AG08395 (cell line): ENCODE measurements around the gene NAP1L1.

Source experiments
- DNase-seq: peaks from one replicate; pipeline ENCODE4 v3.0.0; 2012; ENCODE audit warnings: mixed read lengths, low spot score

NAP1L1 gene, protein sequence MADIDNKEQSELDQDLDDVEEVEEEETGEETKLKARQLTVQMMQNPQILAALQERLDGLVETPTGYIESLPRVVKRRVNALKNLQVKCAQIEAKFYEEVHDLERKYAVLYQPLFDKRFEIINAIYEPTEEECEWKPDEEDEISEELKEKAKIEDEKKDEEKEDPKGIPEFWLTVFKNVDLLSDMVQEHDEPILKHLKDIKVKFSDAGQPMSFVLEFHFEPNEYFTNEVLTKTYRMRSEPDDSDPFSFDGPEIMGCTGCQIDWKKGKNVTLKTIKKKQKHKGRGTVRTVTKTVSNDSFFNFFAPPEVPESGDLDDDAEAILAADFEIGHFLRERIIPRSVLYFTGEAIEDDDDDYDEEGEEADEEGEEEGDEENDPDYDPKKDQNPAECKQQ

DNA sequence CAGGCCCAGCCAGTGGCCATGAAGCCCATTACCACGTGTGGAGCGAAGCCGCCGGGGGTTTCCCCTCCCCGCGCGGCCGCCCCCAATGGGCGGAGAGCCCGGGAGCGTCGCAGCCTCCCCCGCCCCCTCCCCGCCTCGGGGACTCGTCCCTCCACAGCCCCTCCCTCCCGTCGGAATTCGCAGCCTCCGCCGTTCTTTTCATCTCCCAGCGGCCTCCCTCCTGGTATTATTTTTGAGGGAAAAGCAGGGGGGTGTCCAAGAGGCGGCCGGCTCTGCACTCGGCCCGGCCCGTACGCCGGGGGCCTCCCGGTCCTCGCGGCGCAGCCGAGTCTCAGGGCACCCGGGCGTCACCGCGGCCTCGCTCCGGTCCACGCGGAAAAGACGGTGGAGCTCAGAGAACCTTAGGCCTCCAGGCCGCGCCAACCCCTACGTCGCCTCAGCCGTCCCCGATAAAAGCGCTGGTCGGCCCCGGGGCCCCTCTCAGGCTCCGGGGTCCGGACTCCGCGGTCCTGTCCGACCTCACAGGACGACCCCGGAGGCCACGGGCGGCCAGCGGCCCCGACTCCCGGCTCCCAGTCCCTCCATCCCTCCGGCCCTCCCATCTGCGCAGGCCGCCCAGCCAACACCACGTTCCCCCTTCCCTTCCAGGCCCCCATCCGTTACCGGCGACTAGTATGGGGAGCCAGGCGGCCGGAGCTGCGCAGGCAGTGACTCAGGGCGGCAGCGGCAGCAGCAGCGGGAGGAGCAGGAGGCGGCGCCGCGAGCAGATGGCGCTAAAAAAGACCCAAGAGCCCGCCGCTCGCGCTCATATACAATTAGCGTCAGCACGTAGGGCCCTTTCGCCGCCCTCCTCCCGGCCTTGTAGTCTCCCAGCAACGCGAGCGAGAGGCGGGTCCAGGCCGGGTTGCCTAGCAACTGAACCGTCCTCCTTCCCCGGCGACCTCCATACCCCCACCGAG, at the start of gene NAP1L1:
TSS of gene NAP1L1 (minus strand) at position 782 of the 959 bp plus-strand sequence. CDS start 10,466 bp downstream, outside the sequence.
- DNase-seq: peak; percentile 97

DNA sequence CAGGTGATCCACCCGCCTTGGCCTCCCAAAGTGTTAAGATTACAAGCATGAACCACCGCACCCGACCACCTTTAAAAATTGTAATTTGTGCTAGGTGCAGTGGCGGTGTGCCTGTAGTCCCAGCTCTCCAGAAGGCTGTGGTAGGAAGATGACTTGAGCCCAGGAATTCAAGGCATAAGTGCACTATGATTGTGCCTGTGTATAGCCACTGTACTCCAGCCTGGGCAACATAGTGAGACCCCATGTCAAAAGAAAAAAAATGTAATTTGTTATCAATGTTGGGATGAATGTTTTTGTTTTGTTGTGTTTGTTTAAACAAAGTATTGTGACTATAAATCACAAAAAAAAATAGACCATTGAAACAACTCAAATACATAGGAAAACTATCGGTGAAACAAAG, 43.1 kb upstream of the NAP1L1 start:
- DNase-seq: no peak

DNA sequence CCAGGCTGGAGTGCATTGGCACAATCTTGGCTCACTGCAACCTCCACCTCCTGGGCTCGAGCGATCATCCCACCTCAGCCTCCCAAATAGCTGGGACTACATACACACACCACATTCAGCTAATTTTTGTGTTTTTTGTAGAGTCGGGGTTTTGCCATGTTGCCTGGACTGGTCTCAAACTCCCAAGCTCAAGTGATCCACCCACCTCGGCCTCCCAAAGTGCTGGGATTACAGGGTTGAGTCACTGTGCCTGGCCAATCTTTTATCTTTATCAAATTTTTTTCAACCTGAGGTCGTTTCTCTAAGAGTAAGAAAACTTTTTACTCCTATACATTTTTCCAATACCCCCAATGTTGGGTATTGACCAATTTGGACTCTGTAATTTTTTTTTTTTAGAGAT, 40.0 kb upstream of the NAP1L1 start:
- DNase-seq: no peak

GRCh38 chr12:76123259-76124212, 39.1 kb upstream of the NAP1L1 start:
- DNase-seq: peak; percentile 32

DNA sequence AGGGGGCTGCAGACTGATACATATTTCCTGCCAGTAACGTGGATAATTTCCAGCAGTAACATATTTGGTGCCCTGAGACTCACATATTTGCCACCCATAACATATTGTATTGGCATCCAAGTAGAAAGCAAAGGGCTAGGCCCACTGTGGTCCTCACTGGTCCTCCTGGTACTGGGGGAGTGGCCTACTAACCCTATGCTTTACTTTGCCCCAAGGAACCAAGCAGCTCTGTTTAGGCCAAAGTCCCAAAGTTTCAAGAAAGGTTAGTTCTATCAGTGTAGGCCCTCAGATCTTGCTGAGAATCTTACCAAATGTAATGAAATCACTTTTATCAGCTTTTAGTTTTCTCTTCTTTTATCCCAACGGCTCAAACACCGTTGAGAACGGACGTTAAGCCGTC, 35.4 kb upstream of the NAP1L1 start:
- no peak for DNase-seq

DNA sequence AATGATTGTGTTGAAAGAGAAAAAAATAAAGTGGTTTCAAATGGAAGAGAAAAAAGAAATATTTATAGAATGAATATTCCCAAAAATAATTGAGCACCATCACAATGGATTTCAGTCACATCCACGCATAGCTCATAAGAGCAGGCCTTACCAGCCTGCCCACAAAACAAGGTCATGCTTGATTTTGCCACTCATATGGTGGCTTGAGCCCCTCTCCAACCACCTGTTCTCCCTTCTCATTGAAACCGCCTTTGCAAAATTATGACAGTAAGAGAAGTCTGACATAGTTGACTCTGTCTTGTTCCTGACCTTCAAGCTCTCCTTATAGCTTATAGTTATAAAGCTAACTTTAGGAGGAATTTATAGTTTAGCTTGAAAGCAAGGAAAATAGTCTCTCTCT, 33.3 kb upstream of the NAP1L1 start:
- DNase-seq: no peak

GRCh38 chr12:76117067-76117691, 32.7 kb upstream of the NAP1L1 start:
- no peak for DNase-seq

DNA sequence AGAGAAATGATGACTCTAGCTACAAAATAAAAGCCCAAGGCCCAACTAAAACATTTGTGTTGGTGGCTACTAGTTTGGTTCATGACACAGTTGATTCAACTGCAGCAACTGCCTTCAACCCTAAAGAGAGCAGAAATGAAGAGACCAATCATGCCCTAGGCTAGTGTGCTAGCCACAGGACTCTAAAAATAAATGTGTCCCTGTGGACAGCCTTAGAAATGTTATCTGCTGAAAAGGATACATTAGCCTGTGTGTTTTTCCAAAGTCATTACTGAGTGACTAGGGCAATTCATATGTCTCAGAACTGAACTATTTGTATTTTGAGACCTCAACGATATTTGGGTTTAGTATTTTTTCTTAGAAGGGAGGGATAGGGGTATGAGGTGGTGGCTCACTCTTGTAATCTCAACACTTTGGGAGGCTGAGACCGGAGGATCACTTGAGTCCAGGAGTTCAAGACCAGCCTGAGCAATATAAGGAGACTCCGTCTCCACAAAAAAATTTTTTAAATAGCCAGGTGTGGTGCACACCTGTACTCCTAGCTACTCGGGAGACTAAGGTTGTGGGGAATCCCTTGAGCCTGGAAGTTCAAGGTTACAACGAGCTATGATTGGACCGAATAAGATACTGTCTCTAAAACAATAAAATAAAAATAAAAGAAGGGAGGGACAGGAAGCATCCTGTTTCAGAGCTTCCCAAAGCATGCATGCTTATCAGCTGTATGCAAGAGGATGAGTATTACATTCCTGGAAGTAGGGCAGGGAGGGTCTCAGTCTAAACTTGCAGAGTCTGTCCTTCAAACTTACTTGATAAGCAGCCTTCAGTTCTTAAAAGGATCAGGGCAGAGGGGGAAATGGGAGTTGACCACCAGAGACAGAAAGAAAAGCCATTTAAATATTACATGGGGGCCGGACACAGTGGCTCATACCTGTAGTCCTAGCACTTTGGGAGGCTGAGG, 29.6 kb upstream of the NAP1L1 start:
- DNase-seq: peak; percentile 12

- DNase-seq: no peak
These were observed 26.8 kb upstream of the NAP1L1 start for GRCh38 chr12:76111209-76111749.

- DNase-seq: no peak
These were observed 25.4 kb upstream of the NAP1L1 start for GRCh38 chr12:76109879-76110278.

- no peak for DNase-seq
These were observed 23.9 kb upstream of the NAP1L1 start for GRCh38 chr12:76108356-76108755.

- DNase-seq: no peak
These were observed 22.1 kb upstream of the NAP1L1 start for GRCh38 chr12:76106631-76107030.

DNA sequence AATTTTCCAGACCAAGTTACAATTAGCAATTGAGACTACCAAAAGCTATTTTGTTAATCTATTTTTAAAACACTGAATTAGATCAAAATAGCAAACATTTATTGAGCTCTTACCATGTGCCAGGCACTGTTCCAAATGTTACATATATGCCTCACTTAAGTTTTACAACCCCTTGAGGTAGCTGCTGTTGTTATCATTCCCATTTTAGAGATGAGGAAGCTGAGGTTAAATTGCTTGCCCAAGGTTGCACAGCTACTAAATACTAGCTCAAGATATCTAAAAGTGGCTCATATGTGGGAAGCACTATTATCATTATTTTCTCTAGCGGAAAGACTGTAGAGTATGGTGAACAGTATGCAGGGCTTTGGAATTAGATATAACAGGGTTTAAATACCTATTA, 19.5 kb upstream of the NAP1L1 start:
- no peak for DNase-seq

GRCh38 chr12:76101739-76102385, 17.4 kb upstream of the NAP1L1 start:
- DNase-seq: no peak

- no peak for DNase-seq
These were observed 11.7 kb upstream of the NAP1L1 start for GRCh38 chr12:76096079-76096646.

- DNase-seq: no peak
These were observed 10.3 kb upstream of the NAP1L1 start for GRCh38 chr12:76094754-76095153.

GRCh38 chr12:76091246-76091754, 6.8 kb upstream of the NAP1L1 start:
- DNase-seq: no peak

DNA sequence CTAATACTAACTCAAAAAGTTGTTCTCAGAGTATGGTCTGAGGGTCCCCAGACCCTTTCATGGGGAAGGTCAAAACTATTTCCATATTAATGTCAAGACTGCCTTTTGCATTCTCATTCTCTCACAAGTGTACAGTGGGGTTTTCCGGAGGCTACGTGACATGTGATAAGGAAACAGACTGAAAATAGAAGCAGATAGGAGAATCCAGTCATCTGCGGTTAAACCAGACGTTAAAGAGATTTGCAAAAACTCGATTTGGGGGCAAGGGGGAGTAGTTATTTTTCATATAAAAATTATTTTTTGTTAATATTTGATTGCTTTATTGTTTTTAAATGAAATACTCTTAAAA, 1.0 kb upstream of the NAP1L1 start:
- no peak for DNase-seq
